ENCODE measurements around the gene ALK. TPM values are rescaled to one million over a fixed set of nuclear protein-coding genes. Genes with fewer than 3 reads are reported as not detected.

ALK gene
- total RNA-seq, 1 experiment from 2014 or later, result not detected

DNA sequence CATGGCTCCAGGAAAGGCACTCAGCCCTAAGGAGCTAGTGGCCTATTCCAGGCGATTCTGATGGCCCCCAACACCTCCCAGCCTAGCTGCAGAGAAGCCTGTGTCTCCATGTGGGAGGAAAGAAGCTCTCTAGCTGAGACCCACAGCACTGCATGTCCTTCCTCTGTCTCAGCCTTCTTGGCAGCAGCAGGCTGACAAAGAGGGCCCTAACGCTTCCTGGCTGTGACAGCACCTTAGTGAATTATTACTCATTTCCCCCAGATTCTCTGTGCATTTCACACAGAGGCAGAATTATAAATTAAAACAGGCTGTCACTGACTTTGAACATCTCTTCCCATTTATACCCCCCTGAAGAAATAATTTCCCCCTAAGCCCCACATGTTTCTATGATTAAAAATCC is 599.4 kb downstream of the ALK start:
- WGBS (ENCODE audit: extremely low coverage, insufficient read length, low lambda C conversion rate), result no CpG with 5 or more reads among the region's 2 CpGs
- Histone ChIP-seq H3K4me2 (ENCODE audit: insufficient read depth, insufficient read length, low read length) (no peak overlapping the region), H3K56ac (ENCODE audit: insufficient read length, low read depth, low read length) (no peak overlapping the region), H3K9me3 (ENCODE audit: control insufficient read depth, low read depth, low read length) (no peaks in the 10 kb centered on the region), H3K18ac (ENCODE audit: insufficient read length, low read depth, low read length) (no peak overlapping the region), H3K4me1 (ENCODE audit: insufficient read depth, low read length) (no peaks in the 10 kb centered on the region), H3K79me1 (ENCODE audit: insufficient read depth, low read depth, low read length, poor library complexity, severe bottlenecking) (no peaks in the 10 kb centered on the region), H4K5ac (ENCODE audit: insufficient read length, low read depth, low read length) (no peak overlapping the region), H2BK120ac (ENCODE audit: low read depth, low read length, poor library complexity, severe bottlenecking) (no peak overlapping the region), H2BK20ac (ENCODE audit: low read depth, low read length, poor library complexity, severe bottlenecking) (no peak overlapping the region), H3K23ac (ENCODE audit: insufficient read length, low read depth, low read length) (no peak overlapping the region), H4K91ac (ENCODE audit: insufficient read length, low read depth, low read length) (no peak overlapping the region), H4K8ac (replicated peaks; ENCODE audit: insufficient read length, low read depth, low read length) (no peak overlapping the region), H4K20me1 (ENCODE audit: control insufficient read depth, insufficient read depth, insufficient read length) (no peaks in the 10 kb centered on the region), H2BK15ac (ENCODE audit: low read depth, low read length) (no peak overlapping the region), H2BK5ac (ENCODE audit: insufficient read length, low read length) (no peak overlapping the region), H3K14ac (ENCODE audit: insufficient read depth, low read length) (no peak overlapping the region), H3K23me2 (ENCODE audit: insufficient read length, low read depth, low read length, poor library complexity, severe bottlenecking) (no peaks in the 10 kb centered on the region), H3K9ac (ENCODE audit: extremely low read depth, insufficient read length, low read length) (no peak overlapping the region), H3K27me3 (ENCODE audit: insufficient read depth, low read length) (no peaks in the 10 kb centered on the region), H2AFZ (ENCODE audit: low read length) (no peak overlapping the region), H2AK5ac (ENCODE audit: insufficient read length, low read length) (no peak overlapping the region), H3T11ph (ENCODE audit: low read length) (no peak overlapping the region), H3K27ac (ENCODE audit: insufficient read length, low read depth, low read length) (no peak overlapping the region), H3K79me2 (ENCODE audit: insufficient read depth, low read length) (no peaks in the 10 kb centered on the region), H2BK12ac (ENCODE audit: insufficient read length, low read depth, low read length) (no peak overlapping the region), H3K4ac (ENCODE audit: low read depth, low read length) (no peak overlapping the region)
- peaks cover 1% of the 10 kb centered on the region for H3K27me3 Mint-ChIP-seq (ENCODE audit: low read depth)
- no peak for TF ChIP-seq CTCF (conservative IDR thresholded peaks at IDR 0.05)
- no peak overlapping the region for H3K4me3 Mint-ChIP-seq
- H3K4me1 Mint-ChIP-seq, result peaks cover 8% of the 10 kb centered on the region in 2 experiments; a peak in 3 of 4 replicates
- no peak overlapping the region for H3K27ac Mint-ChIP-seq
- no peak for DNase-seq
- H3K36me3 Mint-ChIP-seq (ENCODE audit: insufficient read depth in 1 of 3, low read depth in 3 of 3), result no peaks in the 10 kb centered on the region
- no peaks in the 10 kb centered on the region for H3K9me3 Mint-ChIP-seq
